GM18870 (cell line): ENCODE results near the gene TSC22D1.

Source experiments
- ATAC-seq: cut with Tn5 transposase; IDR thresholded peaks from one replicate; pipeline ENCODE4 v1.9.1; 2021; ENCODE audit warnings: moderate library complexity; ENCODE audit not compliant: unreplicated experiment

TSC22D1 gene

GRCh38 chr13:44455769-44456168, 120.4 kb downstream of the TSC22D1 start:
- ATAC-seq, result no peak

GRCh38 chr13:44453881-44454280, 122.2 kb downstream of the TSC22D1 start:
- no peak for ATAC-seq

- ATAC-seq, result no peak
Measured at GRCh38 chr13:44453069-44453468, 123.1 kb downstream of the TSC22D1 start.

DNA sequence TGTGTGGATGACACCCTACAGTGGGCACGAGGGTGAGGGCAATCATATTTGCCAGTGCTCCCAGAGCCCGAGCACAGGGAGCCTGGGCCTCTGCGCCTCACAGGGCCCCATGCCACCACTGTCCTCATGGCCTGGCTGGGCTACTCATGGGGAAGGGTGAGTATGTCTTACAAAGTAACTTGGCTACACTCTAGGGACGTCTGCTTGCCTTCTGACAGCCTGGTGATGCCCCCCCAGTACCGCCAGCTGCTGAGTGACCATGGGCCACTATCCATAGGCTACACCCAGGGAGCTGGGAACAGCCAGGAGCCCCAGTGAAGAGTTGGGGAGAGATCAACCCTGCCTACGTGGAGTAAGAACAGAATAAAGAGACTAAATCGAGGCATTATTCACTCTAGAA, 123.7 kb downstream of the TSC22D1 start:
- ATAC-seq, result no peak

GRCh38 chr13:44451651-44452050, 124.5 kb downstream of the TSC22D1 start:
- ATAC-seq, result no peak

- no peak for ATAC-seq
Measured at GRCh38 chr13:44451126-44451525, 125.0 kb downstream of the TSC22D1 start.

DNA sequence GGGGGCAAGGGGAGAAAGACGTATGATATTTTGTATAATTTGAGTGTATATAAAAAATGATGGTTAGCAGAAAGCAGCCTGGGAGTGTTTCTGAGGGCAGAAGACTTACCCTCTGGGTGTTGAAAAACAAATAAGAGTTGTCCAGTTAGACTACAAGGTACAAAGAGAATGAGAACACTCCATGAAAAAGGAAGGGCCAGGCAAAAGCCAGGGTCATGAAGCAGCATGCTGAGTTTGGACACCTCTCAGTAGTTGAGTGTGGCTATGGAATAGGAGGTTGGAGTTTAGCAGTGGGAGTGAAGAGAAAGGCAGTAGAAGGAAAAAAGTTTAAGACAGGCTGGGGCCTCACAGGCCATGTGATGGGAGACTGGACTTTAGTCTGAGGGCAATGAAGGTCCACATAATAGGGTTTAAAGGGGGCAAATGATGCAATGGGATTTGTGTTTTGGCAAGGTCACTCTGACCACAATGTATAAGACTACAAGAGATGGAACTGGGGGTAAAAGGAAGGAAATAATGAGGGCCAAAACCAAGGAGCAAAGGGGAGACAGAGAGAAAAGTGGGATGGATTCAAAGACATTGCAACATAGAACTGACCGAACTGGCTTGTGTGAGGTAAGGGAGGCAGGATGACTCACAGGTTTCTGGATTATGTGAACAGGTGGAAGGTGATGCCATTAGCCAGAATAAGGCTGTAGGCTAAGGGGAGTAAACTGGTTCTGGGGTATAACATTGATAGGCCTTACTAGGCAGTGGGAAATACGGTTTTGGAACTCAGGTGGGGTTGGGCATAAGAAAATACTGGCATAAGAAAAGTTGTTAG, 125.9 kb downstream of the TSC22D1 start:
- ATAC-seq, result no peak

GRCh38 chr13:44448875-44449274, 127.3 kb downstream of the TSC22D1 start:
- ATAC-seq, result no peak

DNA sequence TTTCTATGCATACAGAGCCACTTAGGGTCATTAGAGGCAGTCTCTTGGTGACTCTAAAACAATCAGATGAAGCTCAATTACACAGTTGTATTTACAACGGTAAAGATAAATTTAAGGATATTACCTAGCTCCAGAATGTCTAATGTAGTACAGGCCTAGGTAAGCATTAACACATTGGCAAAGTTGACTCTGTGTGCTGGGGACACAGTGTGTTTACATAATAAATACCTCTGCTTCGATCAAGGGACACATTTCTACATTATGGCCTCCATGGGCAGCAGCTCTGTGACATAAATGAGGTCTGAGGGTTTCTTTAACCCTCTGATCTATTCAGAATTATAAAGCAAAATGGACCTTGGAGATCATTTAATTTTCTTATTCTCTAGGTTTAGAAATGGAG, 127.8 kb downstream of the TSC22D1 start:
- ATAC-seq, result no peak

DNA sequence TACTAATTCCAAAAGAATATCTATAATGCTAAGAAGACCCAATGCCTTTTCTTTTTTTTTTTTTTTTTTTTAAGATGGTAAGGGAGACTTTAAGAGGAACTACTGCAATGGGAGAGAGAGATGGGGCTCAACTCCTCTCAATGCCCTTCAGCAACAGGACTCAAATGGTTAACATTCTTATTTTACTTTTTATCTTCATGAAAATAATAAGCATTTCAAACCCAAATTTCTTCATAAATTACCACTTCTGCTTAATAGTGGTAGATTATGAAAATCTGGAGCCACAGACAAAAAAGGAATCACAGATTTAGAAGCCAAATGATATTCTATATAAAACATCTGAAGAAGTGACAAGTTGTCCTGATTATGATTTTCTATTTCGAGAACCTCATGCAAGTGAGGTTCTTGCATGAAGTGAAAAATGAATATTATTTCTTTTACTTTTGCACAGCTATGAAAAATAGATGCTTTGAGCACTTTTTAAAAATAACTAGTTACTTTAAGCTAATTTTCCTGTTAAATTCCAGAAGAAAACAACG, 128.3 kb downstream of the TSC22D1 start:
- no peak for ATAC-seq

- no peak for ATAC-seq
Measured at GRCh38 chr13:44440046-44440608, 136.0 kb downstream of the TSC22D1 start.

- ATAC-seq, result no peak
Measured at GRCh38 chr13:44439452-44440024, 136.6 kb downstream of the TSC22D1 start.

DNA sequence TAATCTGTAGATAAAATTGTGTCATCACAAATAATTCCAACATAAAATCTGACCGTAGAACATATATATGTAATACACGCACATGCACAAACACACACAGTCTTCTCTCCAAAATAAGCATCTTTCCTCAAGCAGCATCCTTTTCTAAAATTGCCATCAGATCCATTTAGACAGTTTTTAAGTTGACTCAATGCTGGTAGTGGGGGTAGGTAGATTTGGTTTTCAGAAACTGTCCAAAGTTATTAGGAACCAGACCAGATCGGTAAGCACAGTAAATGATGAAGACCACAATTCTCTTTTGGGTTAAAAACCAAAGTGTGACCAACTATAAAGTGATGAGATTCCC, 137.9 kb downstream of the TSC22D1 start:
- no peak for ATAC-seq

DNA sequence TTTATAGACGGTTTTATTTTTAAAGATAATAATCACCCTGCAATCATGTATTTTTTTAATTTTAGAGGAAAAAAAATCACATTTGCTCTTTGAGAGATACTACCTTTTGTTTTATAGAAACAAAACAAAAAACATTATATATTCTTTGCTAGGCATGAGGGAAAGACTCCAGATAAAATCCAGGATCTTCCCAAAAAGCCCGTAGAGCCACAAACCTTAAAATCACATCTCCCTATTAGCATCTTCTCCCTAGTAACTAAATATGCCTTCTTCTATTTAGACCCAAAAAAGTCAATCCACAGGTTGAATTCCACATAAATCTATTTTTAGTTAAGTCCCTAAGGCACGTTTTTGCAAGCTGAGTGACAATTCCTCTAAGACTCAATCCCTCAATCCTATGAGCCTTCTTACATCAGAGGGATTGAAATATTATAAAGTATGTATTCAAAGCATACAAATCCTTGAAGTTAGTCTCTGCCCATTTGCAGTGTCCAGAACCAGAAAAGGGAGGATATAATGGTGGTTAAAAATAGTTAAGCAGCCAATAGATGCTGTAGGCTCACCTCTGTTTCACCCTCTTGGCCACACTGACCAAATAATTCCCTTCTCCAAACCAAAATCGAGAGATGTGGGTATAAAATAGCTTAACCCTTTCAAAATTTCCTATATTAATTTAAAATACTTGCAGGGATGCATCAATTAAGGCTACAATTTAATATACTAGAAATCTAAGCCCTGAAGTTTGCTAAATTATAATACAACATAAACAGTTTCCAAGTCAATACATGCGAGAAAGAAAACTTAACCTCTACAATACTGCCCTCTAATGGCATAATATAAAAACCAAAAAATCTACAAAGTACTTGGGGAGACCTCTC, 138.5 kb downstream of the TSC22D1 start:
- no peak for ATAC-seq

GRCh38 chr13:44436589-44437337, 139.4 kb downstream of the TSC22D1 start:
- no peak for ATAC-seq

DNA sequence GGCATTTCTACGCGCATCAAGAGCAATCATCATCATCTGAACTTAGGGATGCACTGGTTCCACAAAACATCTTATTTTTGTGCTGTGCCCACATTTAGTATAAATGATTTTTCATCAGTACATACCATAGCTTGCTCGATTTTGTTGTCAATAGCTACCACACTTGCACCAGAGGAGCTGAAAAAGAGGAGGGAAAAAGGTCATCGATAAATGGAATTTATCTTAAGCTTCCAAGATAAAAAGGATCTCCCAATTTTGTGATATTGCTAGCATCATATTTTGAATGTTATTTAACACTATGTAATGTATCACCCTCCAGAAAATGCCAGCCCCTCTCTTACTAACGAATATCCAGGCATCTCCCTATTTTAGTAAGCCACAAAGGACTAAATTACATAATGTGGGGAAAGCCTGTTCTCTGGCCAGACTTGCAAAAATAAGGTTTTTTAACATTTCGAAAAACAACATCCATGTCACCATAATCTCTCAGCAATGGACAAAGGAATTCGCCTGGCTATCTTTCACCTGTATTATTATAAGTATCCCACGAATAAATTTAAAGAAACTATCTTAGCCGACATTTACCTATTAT, 140.1 kb downstream of the TSC22D1 start:
- no peak for ATAC-seq

- ATAC-seq, result peak; percentile 53
Measured at GRCh38 chr13:44435142-44435918, 140.8 kb downstream of the TSC22D1 start.

GRCh38 chr13:44434766-44435141, 141.4 kb downstream of the TSC22D1 start:
- ATAC-seq, result no peak
